Endothelial cell of umbilical vein (primary cell): Measurements from ENCODE around the gene PON2. TPM values are rescaled to one million over a fixed set of nuclear protein-coding genes. Genes with fewer than 3 reads are reported as not detected.

ENCODE experiments used
- BruUV-seq: library from RNA; stranded (reverse); fragments of 400-500 nt; replicated peaks from 2 replicates; lab custom pipeline; 2021; lab: Mats Ljungman, UMichigan
- CTCF ChIA-PET: fragments of 300-600, 350-600 bp; sonication (Branson Sonifier 250); formaldehyde crosslinking; loops from one replicate; lab custom pipeline; 2021; ENCODE audit warnings: antibody characterized with exemption, inconsistent platforms; lab: Charles Lee
- POLR2A ChIA-PET: fragments of 300-600, 350-600 bp; sonication (Branson Sonifier 250); formaldehyde crosslinking; loops from one replicate; lab custom pipeline; 2021; ENCODE audit warnings: antibody characterized with exemption, inconsistent platforms; lab: Charles Lee
- DNase-seq: peaks from one replicate; pipeline ENCODE4 v3.0.0-alpha.2; 2011; ENCODE audit warnings: low read depth, low spot score
- FAIRE-seq: peaks from 2 replicates; lab custom pipeline; 2011; peaks lifted over from hg19 to GRCh38; lab: Jason Lieb, UNC
- H2AFZ ChIP-seq: 2 replicates; pipeline ENCODE4 v1.6.0; 2012; ENCODE audit warnings: low read depth, low read length, control low read depth, inconsistent platforms
- H3K27ac ChIP-seq: 2 replicates; pipeline ENCODE4 v1.5.1; 2011; ENCODE audit warnings: low read depth, mild to moderate bottlenecking, control low read depth, low read length, moderate library complexity; ENCODE audit not compliant: insufficient read depth
- H3K27me3 ChIP-seq, 2 experiments: 2 replicates each; pipeline versions ENCODE4 v1.6.0 to v1.6.1; 2011; ENCODE audit warnings: low read length in 2 of 2, mixed read lengths in 1 of 2; ENCODE audit not compliant: control insufficient read depth in 2 of 2, insufficient read depth in 2 of 2
- H3K36me3 ChIP-seq, 2 experiments: 2 replicates in 1 of 2; 3 replicates in 1 of 2; pipeline ENCODE4 v1.5.1; 2011; ENCODE audit warnings: low read length in 2 of 2, mild to moderate bottlenecking in 1 of 2, moderate library complexity in 1 of 2; ENCODE audit not compliant: control insufficient read depth in 2 of 2, insufficient read depth in 2 of 2; ENCODE audit errors: extremely low read depth in 1 of 2
- H3K4me1 ChIP-seq: 3 replicates; pipeline ENCODE4 v1.5.1; 2011; ENCODE audit warnings: mild to moderate bottlenecking, low read length; ENCODE audit not compliant: control insufficient read depth, insufficient read depth; ENCODE audit errors: extremely low read depth
- H3K4me2 ChIP-seq: 2 replicates; pipeline ENCODE4 v1.6.1; 2011; ENCODE audit warnings: low read length, control low read depth, mixed read lengths; ENCODE audit not compliant: insufficient read depth
- H3K4me3 ChIP-seq, 3 experiments: fragments of 200-600 bp in 1 of 3; sonication (generic), shearing (Covaris generic) in 1 of 3; replicated peaks in 1 of 3; 2 replicates each; pipeline ENCODE4 v1.5.1; 2011 to 2016; ENCODE audit warnings: control low read depth in 3 of 3, low read length in 3 of 3, mild to moderate bottlenecking in 2 of 3, inconsistent platforms in 1 of 3, low read depth in 1 of 3, moderate library complexity in 1 of 3; ENCODE audit not compliant: insufficient read depth in 1 of 3
- H3K79me2 ChIP-seq: 2 replicates; pipeline ENCODE4 v1.6.0; 2012; ENCODE audit warnings: low read length, inconsistent platforms; ENCODE audit not compliant: control insufficient read depth, insufficient read depth
- H3K9ac ChIP-seq: replicated peaks from 2 replicates; pipeline ENCODE3; 2011; ENCODE audit warnings: low read length, control low read depth; ENCODE audit not compliant: insufficient read depth; ENCODE audit errors: extremely low read depth
- H3K9me1 ChIP-seq: replicated peaks from 3 replicates; pipeline ENCODE4 v1.6.0; 2011; ENCODE audit warnings: mild to moderate bottlenecking, low read length; ENCODE audit not compliant: control insufficient read depth, insufficient read depth; ENCODE audit errors: extremely low read depth
- H3K9me3 ChIP-seq: replicated peaks from 2 replicates; pipeline ENCODE4 v1.5.1; 2012; ENCODE audit warnings: low read length, inconsistent platforms; ENCODE audit not compliant: control insufficient read depth, insufficient read depth
- H4K20me1 ChIP-seq: replicated peaks from 2 replicates; pipeline ENCODE3; 2011; ENCODE audit warnings: mild to moderate bottlenecking, low read length; ENCODE audit not compliant: control insufficient read depth, insufficient read depth; ENCODE audit errors: extremely low read depth
- EZH2 ChIP-seq: IDR thresholded peaks from 2 replicates; pipeline ENCODE4 v1.6.1; 2012; ENCODE audit warnings: borderline replicate concordance, low read depth, mild to moderate bottlenecking, moderate library complexity, low read length, inconsistent platforms; ENCODE audit not compliant: severe bottlenecking
- FOS ChIP-seq: IDR thresholded peaks from 2 replicates; pipeline ENCODE4 v1.6.1; 2011; ENCODE audit warnings: mild to moderate bottlenecking, low read length, moderate library complexity, borderline replicate concordance; ENCODE audit not compliant: insufficient read depth
- GATA2 ChIP-seq: IDR thresholded peaks from 2 replicates; pipeline ENCODE4 v1.7.0; 2011; ENCODE audit warnings: low read depth, mild to moderate bottlenecking, moderate library complexity, mixed read lengths, low read length; ENCODE audit not compliant: insufficient read length, insufficient read depth
- JUN ChIP-seq: IDR thresholded peaks from 2 replicates; pipeline ENCODE4 v1.6.1; 2011; ENCODE audit warnings: borderline replicate concordance, low read depth; ENCODE audit not compliant: insufficient read length, insufficient read depth
- MYC ChIP-seq: IDR thresholded peaks from one replicate; pipeline ENCODE4 v1.6.1; 2011; ENCODE audit warnings: mild to moderate bottlenecking, low read depth, low read length
- POLR2A ChIP-seq: IDR thresholded peaks from 2 replicates; pipeline ENCODE4 v1.6.1; 2012; ENCODE audit warnings: low read depth, mild to moderate bottlenecking, control low read depth, low read length
- POLR2AphosphoS5 ChIP-seq: IDR thresholded peaks from 2 replicates; pipeline ENCODE4 v1.6.1; 2012; ENCODE audit warnings: low read depth, mild to moderate bottlenecking, control low read depth, low read length, moderate library complexity; ENCODE audit not compliant: insufficient read depth
- dilution Hi-C: fragments of 300-500 bp; cut with MboI; formaldehyde crosslinking; loops from one replicate; pipeline ENCODE4 v1.15.0; 2019; ENCODE audit warnings: low sequenced_read_pairs; ENCODE audit not compliant: extremely low pct_ligation_motif_present
- intact Hi-C: fragments of 100-400 bp; cut with micrococcal nuclease; formaldehyde crosslinking; loops from one replicate; pipeline ENCODE4 v1.10.0; 2022
- polyA plus RNA-seq, 4 experiments: library from polyadenylated mRNA; depleted of rRNA in 3 of 4; stranded (reverse) in 3 of 4; unstranded in 1 of 4; fragments of >200 nt; gene quantifications; 2 replicates each; pipeline versions ENCODE4 v1.2.1 to v1.2.3, GENCODE V29; 2011 to 2012; ENCODE audit warnings: missing spikeins in 1 of 4
- total RNA-seq: library from RNA; stranded (reverse); gene quantifications from 2 replicates; pipeline ENCODE4 v1.2.3, GENCODE V29; 2021
- TF ChIP-seq, protein P1 (sequence below): IDR thresholded peaks from 2 replicates; pipeline ENCODE4 v1.6.1; 2011; ENCODE audit not compliant: insufficient read depth, insufficient read length
- TF ChIP-seq, protein P2 (sequence below), 2 donors: IDR thresholded peaks; 1 replicate in 1 of 2; 2 replicates in 1 of 2; pipeline ENCODE4 v1.5.1; 2011; ENCODE audit warnings: low read length in 2 of 2, mild to moderate bottlenecking in 2 of 2, moderate library complexity in 2 of 2, control low read depth in 1 of 2, inconsistent platforms in 1 of 2, low read depth in 1 of 2; ENCODE audit not compliant: insufficient read depth in 1 of 2; ENCODE audit errors: extremely low read depth in 1 of 2

The PON2 gene
- total and polyA plus RNA-seq, 2 donors (not counting 3 experiments of a cell fraction or from before 2014, with no cell fraction given) = 110 to 125 TPM

DNA sequence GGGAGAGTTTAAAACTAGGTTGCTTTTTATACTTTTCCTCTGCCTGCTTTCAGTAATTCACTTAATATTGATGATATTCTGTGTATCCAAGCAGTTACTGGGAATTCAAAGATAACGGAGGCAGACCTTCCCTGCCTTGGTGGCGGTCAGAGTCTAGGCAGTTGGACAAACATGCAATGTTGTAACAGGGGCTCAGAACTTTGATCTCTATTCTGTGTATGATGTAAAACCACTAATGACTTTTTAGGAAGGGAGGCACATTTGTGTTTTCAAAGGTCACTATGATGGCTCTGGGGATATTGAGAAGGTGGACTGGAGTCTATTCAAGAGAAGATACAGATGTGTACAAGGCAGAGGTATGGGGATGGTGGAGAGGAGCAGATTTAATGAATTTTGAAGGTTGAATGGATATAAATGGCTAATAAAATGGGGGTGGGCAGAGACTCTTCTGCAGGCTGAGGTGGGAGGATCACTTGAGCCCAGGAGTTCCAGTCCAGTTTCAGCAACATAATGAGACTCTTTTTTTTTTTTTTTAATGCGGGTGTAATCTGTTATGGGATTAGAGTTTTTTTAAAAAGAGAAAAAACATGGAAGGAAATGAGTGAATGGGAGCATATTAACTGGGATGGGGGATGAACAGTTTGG lies 5.7 kb upstream of the PON2 start:
- H3K9me3 ChIP-seq = no peaks in the 10 kb centered on the region
- H3K4me1 ChIP-seq = peaks cover 7% of the 10 kb centered on the region
- no peaks in the 10 kb centered on the region for H4K20me1 ChIP-seq
- no peaks in the 10 kb centered on the region for H3K9me1 ChIP-seq
- no peak overlapping the region for H3K27ac ChIP-seq
- no peaks in the 10 kb centered on the region for H3K79me2 ChIP-seq
- no peak overlapping the region for H2AFZ ChIP-seq
- CTCF ChIA-PET = no interaction called here
- no peak for TF ChIP-seq MYC
- TF ChIP-seq JUN = no peak
- no peak for TF ChIP-seq POLR2A
- TF ChIP-seq, protein P1, sequence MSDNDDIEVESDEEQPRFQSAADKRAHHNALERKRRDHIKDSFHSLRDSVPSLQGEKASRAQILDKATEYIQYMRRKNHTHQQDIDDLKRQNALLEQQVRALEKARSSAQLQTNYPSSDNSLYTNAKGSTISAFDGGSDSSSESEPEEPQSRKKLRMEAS = no peak
- no peak for TF ChIP-seq FOS
- TF ChIP-seq EZH2 = no peak
- TF ChIP-seq GATA2 = no peak
- H3K36me3 ChIP-seq = no peaks in the 10 kb centered on the region
- no peak for FAIRE-seq
- no peak overlapping the region for H3K4me3 ChIP-seq
- no peak overlapping the region for H3K9ac ChIP-seq
- DNase-seq = no peak
- dilution Hi-C loops (no loop called here), intact Hi-C loops (no loop called here)
- no peaks in the 10 kb centered on the region for H3K27me3 ChIP-seq
- no TSS peak for BruUV-seq
- no peak overlapping the region for H3K4me2 ChIP-seq
- POLR2A ChIA-PET = no interaction called here

- H3K36me3 ChIP-seq = no peaks in the 10 kb centered on the region
- H3K9me1 ChIP-seq = no peaks in the 10 kb centered on the region
- H2AFZ ChIP-seq = peak overlapping the region; percentile 55
- H3K27me3 ChIP-seq = no peaks in the 10 kb centered on the region
- peaks cover 22% of the 10 kb centered on the region for H3K79me2 ChIP-seq
- H3K4me3 ChIP-seq = no peak overlapping the region
- H3K4me1 ChIP-seq = peaks cover 18% of the 10 kb centered on the region
- no peak for DNase-seq
- H3K27ac ChIP-seq = no peak overlapping the region
- BruUV-seq = no TSS peak
- intact Hi-C loops (loop anchor here (10.0 kb wide), 1 partner anchor 438 kb away; no protein-coding TSS in a partner anchor), dilution Hi-C loops (no loop called here)
- ChIA-PET POLR2A (interaction anchor here (0.6 kb wide), 1 partner anchor 64 kb away, joined by 5 read pairs; no protein-coding TSS in a partner anchor), CTCF (interaction anchor here (0.7 to 1.6 kb wide), 5 partner anchors 9 to 255 kb away, joined by 3 to 7 read pairs (median 5); no protein-coding TSS in a partner anchor)
- no peak overlapping the region for H3K9ac ChIP-seq
- TF ChIP-seq MYC = no peak
- TF ChIP-seq FOS = no peak
- no peak for TF ChIP-seq JUN
- TF ChIP-seq, protein P2, sequence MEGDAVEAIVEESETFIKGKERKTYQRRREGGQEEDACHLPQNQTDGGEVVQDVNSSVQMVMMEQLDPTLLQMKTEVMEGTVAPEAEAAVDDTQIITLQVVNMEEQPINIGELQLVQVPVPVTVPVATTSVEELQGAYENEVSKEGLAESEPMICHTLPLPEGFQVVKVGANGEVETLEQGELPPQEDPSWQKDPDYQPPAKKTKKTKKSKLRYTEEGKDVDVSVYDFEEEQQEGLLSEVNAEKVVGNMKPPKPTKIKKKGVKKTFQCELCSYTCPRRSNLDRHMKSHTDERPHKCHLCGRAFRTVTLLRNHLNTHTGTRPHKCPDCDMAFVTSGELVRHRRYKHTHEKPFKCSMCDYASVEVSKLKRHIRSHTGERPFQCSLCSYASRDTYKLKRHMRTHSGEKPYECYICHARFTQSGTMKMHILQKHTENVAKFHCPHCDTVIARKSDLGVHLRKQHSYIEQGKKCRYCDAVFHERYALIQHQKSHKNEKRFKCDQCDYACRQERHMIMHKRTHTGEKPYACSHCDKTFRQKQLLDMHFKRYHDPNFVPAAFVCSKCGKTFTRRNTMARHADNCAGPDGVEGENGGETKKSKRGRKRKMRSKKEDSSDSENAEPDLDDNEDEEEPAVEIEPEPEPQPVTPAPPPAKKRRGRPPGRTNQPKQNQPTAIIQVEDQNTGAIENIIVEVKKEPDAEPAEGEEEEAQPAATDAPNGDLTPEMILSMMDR (IDR thresholded peaks at IDR 0.05; ENCODE audit: extremely low read depth in 1 of 2, insufficient read depth in 1 of 2, low read depth in 1 of 2, low read length in 2 of 2) = no peak
- no peak for TF ChIP-seq POLR2A
- TF ChIP-seq, protein P1 = no peak
- no peak for TF ChIP-seq POLR2AphosphoS5
- no peak for TF ChIP-seq GATA2
- TF ChIP-seq EZH2 = no peak
- no peaks in the 10 kb centered on the region for H3K9me3 ChIP-seq
- H4K20me1 ChIP-seq = no peaks in the 10 kb centered on the region
- H3K4me2 ChIP-seq = peak overlapping the region; percentile 21
- FAIRE-seq = no peak
Measured at GRCh38 chr7:95436407-95436806, 1.6 kb upstream of the PON2 start.
